Measurements from ENCODE around the gene SSRP1. TPM values are rescaled to one million over a fixed set of nuclear protein-coding genes. Genes with fewer than 3 reads are reported as not detected.

The SSRP1 gene
- total RNA-seq, 1 donor from 2014 or later: 34.6 TPM

DNA sequence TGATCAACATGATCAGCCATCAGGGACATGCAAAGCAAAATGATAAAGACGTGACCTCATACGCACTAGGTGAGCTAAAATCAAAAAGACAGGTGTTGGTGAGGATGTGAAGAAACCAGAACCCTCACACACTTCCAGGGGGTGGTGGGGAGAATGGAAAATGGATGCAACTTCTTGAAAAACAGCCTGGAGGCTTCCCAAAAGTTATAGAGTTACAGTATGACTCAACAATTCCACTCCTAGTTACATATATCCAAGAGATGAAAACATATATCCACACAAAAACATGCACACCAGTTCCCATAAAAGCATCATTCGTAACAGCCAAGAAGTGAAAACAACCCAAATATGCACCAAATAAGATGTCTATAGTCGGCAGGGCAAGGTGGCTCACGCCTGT is 56.6 kb downstream of the SSRP1 start:
- intact Hi-C loops (cut with micrococcal nuclease): no loop called here
- H3K27ac ChIP-seq (replicated peaks): no peak overlapping the region

DNA sequence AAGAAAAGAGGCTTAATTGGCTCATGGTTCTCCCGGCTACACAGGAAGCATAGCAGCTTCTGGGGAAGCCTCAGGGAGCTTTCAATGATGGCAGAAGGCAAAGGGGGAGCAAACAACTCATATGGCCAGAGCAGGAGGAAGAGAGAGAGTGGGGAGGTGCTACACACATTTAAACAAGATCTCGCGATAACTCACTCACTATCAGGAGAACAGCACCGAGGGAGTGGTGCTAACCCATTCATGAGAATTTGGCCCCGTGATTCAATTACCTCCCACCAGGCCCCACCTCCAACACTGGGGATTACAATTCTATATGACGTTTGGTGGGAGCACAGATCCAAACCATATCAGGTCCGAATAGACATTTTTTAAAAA is 57.0 kb downstream of the SSRP1 start:
- intact Hi-C loops (cut with micrococcal nuclease): no loop called here
- H3K9me3 ChIP-seq (replicated peaks): peaks cover under 1% of the 10 kb centered on the region
- no peak for DNase-seq
- TF ChIP-seq, protein P1, sequence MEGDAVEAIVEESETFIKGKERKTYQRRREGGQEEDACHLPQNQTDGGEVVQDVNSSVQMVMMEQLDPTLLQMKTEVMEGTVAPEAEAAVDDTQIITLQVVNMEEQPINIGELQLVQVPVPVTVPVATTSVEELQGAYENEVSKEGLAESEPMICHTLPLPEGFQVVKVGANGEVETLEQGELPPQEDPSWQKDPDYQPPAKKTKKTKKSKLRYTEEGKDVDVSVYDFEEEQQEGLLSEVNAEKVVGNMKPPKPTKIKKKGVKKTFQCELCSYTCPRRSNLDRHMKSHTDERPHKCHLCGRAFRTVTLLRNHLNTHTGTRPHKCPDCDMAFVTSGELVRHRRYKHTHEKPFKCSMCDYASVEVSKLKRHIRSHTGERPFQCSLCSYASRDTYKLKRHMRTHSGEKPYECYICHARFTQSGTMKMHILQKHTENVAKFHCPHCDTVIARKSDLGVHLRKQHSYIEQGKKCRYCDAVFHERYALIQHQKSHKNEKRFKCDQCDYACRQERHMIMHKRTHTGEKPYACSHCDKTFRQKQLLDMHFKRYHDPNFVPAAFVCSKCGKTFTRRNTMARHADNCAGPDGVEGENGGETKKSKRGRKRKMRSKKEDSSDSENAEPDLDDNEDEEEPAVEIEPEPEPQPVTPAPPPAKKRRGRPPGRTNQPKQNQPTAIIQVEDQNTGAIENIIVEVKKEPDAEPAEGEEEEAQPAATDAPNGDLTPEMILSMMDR (IDR thresholded peaks at IDR 0.05; ENCODE audit: borderline replicate concordance): no peak
- H3K36me3 ChIP-seq: no peaks in the 10 kb centered on the region
- H3K27ac ChIP-seq (replicated peaks): peak overlapping the region; percentile 81
- H3K27me3 ChIP-seq (ENCODE audit: low read depth): no peaks in the 10 kb centered on the region
- peaks cover 37% of the 10 kb centered on the region for H3K4me1 ChIP-seq
- H3K4me3 ChIP-seq: no peak overlapping the region

More for the DNA sequence above, 56.6 kb downstream of the SSRP1 start:
- no peak for DNase-seq
- H3K4me3 ChIP-seq: no peak overlapping the region
- H3K4me1 ChIP-seq: peaks cover 37% of the 10 kb centered on the region
- TF ChIP-seq, protein P1 (IDR thresholded peaks at IDR 0.05; ENCODE audit: borderline replicate concordance): no peak
- no peaks in the 10 kb centered on the region for H3K27me3 ChIP-seq (ENCODE audit: low read depth)
- H3K36me3 ChIP-seq: no peaks in the 10 kb centered on the region
- no peaks in the 10 kb centered on the region for H3K9me3 ChIP-seq (replicated peaks)

DNA sequence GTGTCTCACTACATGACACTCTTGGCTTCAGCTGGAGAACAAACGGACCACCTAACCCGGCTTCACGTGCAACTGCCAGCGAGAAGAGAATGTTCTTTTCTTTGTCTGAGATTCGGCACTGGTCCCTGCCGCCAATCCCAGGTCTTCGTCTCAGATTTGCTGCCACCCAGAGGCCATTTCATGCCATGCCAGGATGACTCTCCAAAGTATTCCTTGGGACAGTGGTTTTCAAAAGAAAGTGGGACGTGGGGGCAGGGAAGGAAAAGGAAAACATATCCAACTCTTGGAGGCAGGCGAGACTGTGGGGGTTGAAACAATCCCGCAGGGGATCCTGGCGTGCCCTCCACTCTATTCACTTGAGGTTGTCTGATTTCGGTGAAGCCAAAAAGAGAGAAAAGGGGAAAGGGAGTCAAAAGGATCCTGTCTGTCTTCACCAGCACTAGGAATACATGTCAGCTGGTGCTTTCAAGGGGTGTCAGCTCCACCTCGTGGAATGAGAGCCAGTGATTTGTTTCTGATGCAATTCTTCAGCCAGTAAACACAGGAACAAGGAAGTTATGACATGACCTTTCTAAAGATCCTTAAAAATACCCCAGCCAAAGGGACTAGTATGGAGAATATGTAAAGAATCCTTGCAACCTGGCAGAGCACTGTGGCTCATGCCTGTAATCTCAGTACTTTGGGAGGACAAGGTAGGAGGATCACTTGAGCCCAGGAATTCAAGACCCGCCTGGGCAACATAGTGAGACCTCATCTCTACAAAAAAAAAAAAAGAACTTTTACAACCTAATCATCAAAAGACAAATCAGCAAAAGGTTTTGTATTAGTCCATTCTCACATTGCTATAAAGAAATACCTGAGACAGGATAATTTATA is 57.6 kb downstream of the SSRP1 start:
- Histone ChIP-seq H3K9me3 (replicated peaks) (peaks cover 7% of the 10 kb centered on the region), H3K27ac (replicated peaks) (peak overlapping the region; percentile 81), H3K36me3 (no peaks in the 10 kb centered on the region), H3K4me3 (peak overlapping the region; percentile 26), H3K27me3 (ENCODE audit: low read depth) (no peaks in the 10 kb centered on the region), H3K4me1 (peaks cover 37% of the 10 kb centered on the region)
- TF ChIP-seq, protein P1 (IDR thresholded peaks at IDR 0.05; ENCODE audit: borderline replicate concordance): peak; percentile 88
- intact Hi-C loops (cut with micrococcal nuclease): no loop called here
- DNase-seq: peak; percentile 67

DNA sequence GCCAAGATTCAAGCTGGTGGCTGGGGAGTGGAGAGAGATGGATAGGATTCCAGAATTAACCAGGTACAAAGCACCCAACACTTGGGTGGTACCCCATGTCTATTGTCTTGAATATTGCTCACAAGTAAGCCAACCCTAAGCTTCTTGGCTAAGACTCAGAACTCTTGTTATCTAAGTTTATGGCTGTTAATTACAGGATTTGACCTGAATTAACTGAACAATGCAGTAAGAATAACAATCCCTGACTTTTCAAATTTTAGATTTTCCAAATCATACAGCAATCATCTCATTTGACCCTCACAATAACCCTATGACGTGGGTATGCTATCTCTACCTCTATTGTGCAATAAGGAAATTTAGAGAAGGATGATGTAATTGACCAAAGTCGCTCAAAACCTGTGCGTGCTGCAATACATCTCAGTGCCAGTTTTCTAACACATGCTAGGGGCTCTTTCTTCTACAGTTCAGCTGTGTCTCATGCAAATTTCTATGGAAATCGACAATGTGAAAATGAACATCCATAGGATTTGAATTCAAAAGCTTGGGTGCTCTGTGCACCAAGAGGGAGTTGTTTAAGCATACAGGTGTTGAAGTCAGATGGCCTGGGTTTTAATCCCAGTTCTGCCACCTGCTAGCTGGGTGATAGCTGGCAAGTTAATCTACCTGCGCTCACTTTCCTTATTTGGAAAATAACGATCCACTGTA is 58.6 kb downstream of the SSRP1 start:
- Histone ChIP-seq H3K4me3 (peak overlapping the region; percentile 26), H3K27me3 (ENCODE audit: low read depth) (no peaks in the 10 kb centered on the region), H3K27ac (replicated peaks) (peak overlapping the region; percentile 81), H3K4me1 (peaks cover 37% of the 10 kb centered on the region), H3K36me3 (no peaks in the 10 kb centered on the region), H3K9me3 (replicated peaks) (peaks cover 9% of the 10 kb centered on the region)
- TF ChIP-seq, protein P1 (IDR thresholded peaks at IDR 0.05; ENCODE audit: borderline replicate concordance): no peak
- DNase-seq: no peak
- intact Hi-C loops (cut with micrococcal nuclease): no loop called here

DNA sequence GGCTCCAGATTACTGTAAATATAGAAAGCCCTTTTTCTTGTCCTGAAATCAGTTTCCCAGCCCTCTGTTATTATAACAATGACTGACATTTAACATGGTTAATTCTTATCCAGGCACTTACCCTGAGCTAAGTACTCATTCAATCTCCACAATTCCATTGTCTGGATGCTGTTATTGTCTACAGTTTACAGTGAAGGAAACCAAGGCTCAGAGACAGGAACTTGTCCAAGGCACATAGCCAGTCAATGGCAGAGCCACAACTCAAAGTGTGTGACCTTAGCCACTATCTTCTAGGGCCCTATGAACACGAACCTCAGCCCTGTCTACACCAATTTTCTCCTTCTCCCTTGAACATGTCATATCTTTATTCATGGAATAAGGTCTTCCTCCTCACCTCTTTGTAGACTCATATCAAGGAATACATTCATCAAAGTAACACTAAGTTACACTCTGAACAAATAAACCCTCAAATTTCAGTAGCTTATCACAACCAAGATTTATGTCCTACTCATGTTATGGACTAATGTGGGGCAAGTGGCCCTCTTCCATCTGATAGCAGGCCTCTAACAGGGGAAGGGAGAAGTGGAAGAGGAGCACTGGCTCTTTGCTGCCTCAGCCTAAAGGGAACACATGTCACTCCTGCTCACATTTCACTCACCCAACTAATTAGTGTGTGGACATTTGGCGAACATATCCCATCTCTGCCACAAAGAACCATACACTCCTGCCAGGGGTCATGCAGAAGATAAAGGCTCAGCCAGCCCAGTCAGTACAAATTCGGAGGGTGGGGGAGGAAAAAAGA is 59.3 kb downstream of the SSRP1 start:
- peak overlapping the region; percentile 81 for H3K27ac ChIP-seq (replicated peaks)
- H3K36me3 ChIP-seq: no peaks in the 10 kb centered on the region
- TF ChIP-seq, protein P1 (IDR thresholded peaks at IDR 0.05; ENCODE audit: borderline replicate concordance): no peak
- H3K9me3 ChIP-seq (replicated peaks): peaks cover 9% of the 10 kb centered on the region
- no peaks in the 10 kb centered on the region for H3K27me3 ChIP-seq (ENCODE audit: low read depth)
- intact Hi-C loops (cut with micrococcal nuclease): no loop called here
- H3K4me3 ChIP-seq: no peak overlapping the region
- no peak for DNase-seq
- H3K4me1 ChIP-seq: peaks cover 37% of the 10 kb centered on the region
